DND-41 (cell line): ENCODE data around the gene CIC.

ENCODE experiments used
- ATAC-seq: fragments of 200-7000 bp; cut with Tn5 transposase; 3 replicates; pipeline ENCODE4 v1.9.1; 2021; ENCODE audit warnings: low read depth; ENCODE audit not compliant: insufficient read depth
- DNase-seq: peaks from one replicate; pipeline ENCODE4 v3.0.0-alpha.2; 2020
- H2AFZ ChIP-seq: 2 replicates; pipeline ENCODE4 v1.6.0; 2012; ENCODE audit warnings: low read depth, low read length
- H3K27ac ChIP-seq: 2 replicates; pipeline ENCODE4 v1.5.1; 2012; ENCODE audit warnings: low read length, inconsistent platforms
- H3K27me3 ChIP-seq: fragments of 200-600 bp; sonication (generic); 2 replicates; pipeline ENCODE4 v1.6.0; 2012; ENCODE audit warnings: low read length, mild to moderate bottlenecking, inconsistent platforms; ENCODE audit not compliant: insufficient read depth, poor library complexity
- H3K36me3 ChIP-seq: 2 replicates; pipeline ENCODE4 v1.5.1; 2012; ENCODE audit warnings: low read length, inconsistent platforms; ENCODE audit not compliant: insufficient read depth
- H3K4me1 ChIP-seq: 2 replicates; pipeline ENCODE4 v1.5.1; 2012; ENCODE audit warnings: mild to moderate bottlenecking, low read length; ENCODE audit not compliant: insufficient read depth
- H3K4me2 ChIP-seq: 2 replicates; pipeline ENCODE4 v1.6.0; 2012; ENCODE audit warnings: mild to moderate bottlenecking, moderate library complexity, low read length, inconsistent platforms; ENCODE audit not compliant: insufficient read depth
- H3K4me3 ChIP-seq, 2 experiments: fragments of 200-600 bp in 1 of 2; shearing (Covaris generic) in 1 of 2; 2 replicates each; pipeline ENCODE4 v1.5.1; 2012 to 2016; ENCODE audit warnings: inconsistent platforms in 2 of 2, low read length in 2 of 2, mild to moderate bottlenecking in 2 of 2, low read depth in 1 of 2, moderate library complexity in 1 of 2
- H3K79me2 ChIP-seq: 2 replicates; pipeline ENCODE4 v1.6.0; 2012; ENCODE audit warnings: low read length, inconsistent platforms; ENCODE audit not compliant: insufficient read depth
- H3K9ac ChIP-seq: 2 replicates; pipeline ENCODE4 v1.6.0; 2012; ENCODE audit warnings: low read depth, mild to moderate bottlenecking, inconsistent platforms, low read length, moderate library complexity
- H3K9me3 ChIP-seq: 2 replicates; pipeline ENCODE4 v1.5.1; 2012; ENCODE audit warnings: low read length, moderate library complexity, mild to moderate bottlenecking, inconsistent platforms; ENCODE audit not compliant: insufficient read depth, severe bottlenecking
- H4K20me1 ChIP-seq: 2 replicates; pipeline ENCODE4 v1.6.0; 2012; ENCODE audit warnings: low read length; ENCODE audit not compliant: insufficient read depth
- CTCF ChIP-seq: IDR thresholded peaks from 2 replicates; pipeline ENCODE4 v1.5.1; 2012; ENCODE audit warnings: borderline replicate concordance, low read length, moderate library complexity, mild to moderate bottlenecking; ENCODE audit not compliant: poor library complexity, severe bottlenecking; ENCODE audit errors: extremely low read depth
- EZH2 ChIP-seq: IDR thresholded peaks from 3 replicates; pipeline ENCODE4 v1.6.1; 2012; ENCODE audit warnings: borderline replicate concordance, low read depth, mild to moderate bottlenecking, moderate library complexity, low read length, inconsistent platforms; ENCODE audit not compliant: severe bottlenecking

CIC gene

DNA sequence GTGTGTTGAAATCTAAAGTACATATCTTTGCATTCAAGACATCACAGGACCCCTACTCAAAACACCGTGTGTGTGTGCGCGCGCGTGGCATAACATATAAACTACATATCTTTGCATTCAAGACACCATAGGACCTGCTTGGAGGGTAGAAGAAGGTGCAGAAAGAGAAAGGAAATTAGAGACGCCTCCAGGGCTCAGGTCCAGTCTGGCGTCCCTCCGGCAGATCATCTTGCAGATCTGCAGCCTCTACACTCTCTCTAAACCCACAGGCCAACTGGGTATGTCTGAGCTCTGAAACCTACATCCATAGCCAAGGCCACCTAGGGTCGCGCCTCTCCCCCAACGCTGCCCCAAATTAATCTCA lies 34.0 kb downstream of the CIC start:
- Histone ChIP-seq H3K4me1 (peaks cover 29% of the 10 kb centered on the region), H3K27ac (peak overlapping the region; percentile 91), H4K20me1 (no peaks in the 10 kb centered on the region), H3K36me3 (peaks cover 7% of the 10 kb centered on the region), H3K79me2 (peaks cover 15% of the 10 kb centered on the region), H2AFZ (peak overlapping the region; percentile 100), H3K4me3 (peak overlapping the region in 1 of 2 experiments; percentile 96; a peak in 2 of 4 replicates), H3K27me3 (no peaks in the 10 kb centered on the region), H3K9me3 (no peaks in the 10 kb centered on the region), H3K9ac (peak overlapping the region; percentile 91), H3K4me2 (peak overlapping the region; percentile 96)
- DNase-seq: no peak
- ATAC-seq: no peak
- TF ChIP-seq EZH2 (no peak), CTCF (no peak)

GRCh38 chr19:42303876-42304275 lies 34.8 kb downstream of the CIC start:
- ATAC-seq: no peak
- H3K4me2 ChIP-seq: no peak overlapping the region
- no peak overlapping the region for H3K27ac ChIP-seq

GRCh38 chr19:42306646-42307045 lies 37.6 kb downstream of the CIC start:
- DNase-seq: no peak
- Histone ChIP-seq H3K4me1 (peaks cover 19% of the 10 kb centered on the region), H3K9ac (no peak overlapping the region), H3K27ac (no peak overlapping the region), H3K36me3 (no peaks in the 10 kb centered on the region), H3K79me2 (peaks cover 7% of the 10 kb centered on the region), H3K4me2 (no peak overlapping the region), H2AFZ (no peak overlapping the region), H3K9me3 (no peaks in the 10 kb centered on the region), H3K27me3 (no peaks in the 10 kb centered on the region), H3K4me3 (no peak overlapping the region), H4K20me1 (no peaks in the 10 kb centered on the region)
- ATAC-seq: no peak
- TF ChIP-seq CTCF: no peak
- no peak for TF ChIP-seq EZH2

More at GRCh38 chr19:42303876-42304275, 34.8 kb downstream of the CIC start:
- no peaks in the 10 kb centered on the region for H4K20me1 ChIP-seq
- no peak for TF ChIP-seq EZH2
- no peak for TF ChIP-seq CTCF
- H2AFZ ChIP-seq: peak overlapping the region; percentile 100; the same call in 1 of the 2 replicates
- peaks cover 29% of the 10 kb centered on the region for H3K4me1 ChIP-seq
- H3K79me2 ChIP-seq: peaks cover 15% of the 10 kb centered on the region
- H3K4me3 ChIP-seq: no peak overlapping the region
- H3K36me3 ChIP-seq: peaks cover 7% of the 10 kb centered on the region
- no peak overlapping the region for H3K9ac ChIP-seq
- H3K27me3 ChIP-seq: no peaks in the 10 kb centered on the region
- no peak for DNase-seq
- H3K9me3 ChIP-seq: no peaks in the 10 kb centered on the region

- H3K79me2 ChIP-seq: no peaks in the 10 kb centered on the region
- H3K4me3 ChIP-seq: no peak overlapping the region
- no peak overlapping the region for H3K9ac ChIP-seq
- no peak overlapping the region for H2AFZ ChIP-seq
- ATAC-seq (no peak), DNase-seq (no peak)
- peaks cover 29% of the 10 kb centered on the region for H3K27me3 ChIP-seq
- H3K9me3 ChIP-seq: no peaks in the 10 kb centered on the region
- H4K20me1 ChIP-seq: peaks cover 3% of the 10 kb centered on the region
- TF ChIP-seq CTCF: no peak
- no peak for TF ChIP-seq EZH2
- H3K36me3 ChIP-seq: no peaks in the 10 kb centered on the region
- no peak overlapping the region for H3K27ac ChIP-seq
- peaks cover 16% of the 10 kb centered on the region for H3K4me1 ChIP-seq
- H3K4me2 ChIP-seq: no peak overlapping the region
These were observed 40.6 kb downstream of the CIC start for GRCh38 chr19:42309686-42310085.
